Caco-2 (cell line): Measurements from ENCODE around the gene MAPKAP1. TPM values are rescaled to one million over a fixed set of nuclear protein-coding genes. Genes with fewer than 3 reads are reported as not detected.

Source experiments
- BruUV-seq: library from RNA; stranded (reverse); fragments of 400-500 nt; replicated peaks from 2 replicates; lab custom pipeline; 2021; lab: Mats Ljungman, UMichigan
- CTCF ChIA-PET: fragments of 300-600 bp; sonication (Branson Sonifier 250); formaldehyde crosslinking; loops from one replicate; lab custom pipeline; 2022; ENCODE audit warnings: antibody characterized with exemption; lab: Charles Lee
- POLR2A ChIA-PET: fragments of 300-600 bp; sonication (Branson Sonifier 250); formaldehyde crosslinking; loops from one replicate; lab custom pipeline; 2022; ENCODE audit warnings: antibody characterized with exemption; lab: Charles Lee
- DNase-seq, 2 experiments: peaks; one replicate each; pipeline versions ENCODE4 v3.0.0 to v3.0.0-alpha.2; 2020 to 2022
- H3K27me3 ChIP-seq: replicated peaks from 2 replicates; pipeline ENCODE4 v1.6.0; 2011; ENCODE audit warnings: low read length; ENCODE audit not compliant: control insufficient read depth, insufficient read depth
- H3K36me3 ChIP-seq: 2 replicates; pipeline ENCODE4 v1.5.1; 2011; ENCODE audit warnings: low read length; ENCODE audit not compliant: control insufficient read depth, insufficient read depth
- H3K4me1 ChIP-seq: fragments of 250-450 bp; sonication (Bioruptor Pico); 2 replicates; pipeline ENCODE4 v1.5.1; 2020; ENCODE audit warnings: mild to moderate bottlenecking
- H3K4me3 ChIP-seq: 2 replicates; pipeline ENCODE4 v1.5.1; 2011; ENCODE audit warnings: low read depth, mild to moderate bottlenecking, control low read depth, low read length
- H3K9me3 ChIP-seq: fragments of 250-450 bp; sonication (Bioruptor Pico); 2 replicates; pipeline ENCODE4 v1.5.1; 2020; ENCODE audit warnings: mild to moderate bottlenecking, moderate library complexity
- H3K27ac Mint-ChIP-seq: one replicate; pipeline ENCODE4 v1.8.0; 2022; ENCODE audit warnings: mixed read lengths; ENCODE audit not compliant: unreplicated experiment
- H3K27me3 Mint-ChIP-seq: one replicate; pipeline ENCODE4 v1.8.0; 2022; ENCODE audit warnings: mixed read lengths; ENCODE audit not compliant: insufficient read depth, unreplicated experiment
- H3K36me3 Mint-ChIP-seq: one replicate; pipeline ENCODE4 v1.8.0; 2022; ENCODE audit warnings: mild to moderate bottlenecking, mixed read lengths; ENCODE audit not compliant: insufficient read depth, unreplicated experiment
- H3K4me1 Mint-ChIP-seq: one replicate; pipeline ENCODE4 v1.8.0; 2022; ENCODE audit warnings: low read depth, mixed read lengths; ENCODE audit not compliant: unreplicated experiment
- H3K4me3 Mint-ChIP-seq: one replicate; pipeline ENCODE4 v1.8.0; 2022; ENCODE audit warnings: mild to moderate bottlenecking, moderate library complexity, mixed read lengths; ENCODE audit not compliant: unreplicated experiment
- H3K9me3 Mint-ChIP-seq: one replicate; pipeline ENCODE4 v1.8.0; 2022; ENCODE audit warnings: mixed read lengths; ENCODE audit not compliant: unreplicated experiment
- CTCF ChIP-seq, 2 experiments: fragments of 200-600 bp in 1 of 2; IDR thresholded peaks; 1 replicate in 1 of 2; 2 replicates in 1 of 2; pipeline versions ENCODE4 v1.5.1 to v1.8.0; 2011 to 2022; ENCODE audit warnings: antibody characterized with exemption in 1 of 2, control low read depth in 1 of 2, inconsistent platforms in 1 of 2, low read depth in 1 of 2, low read length in 1 of 2, mild to moderate bottlenecking in 1 of 2, moderate library complexity in 1 of 2; ENCODE audit not compliant: insufficient read depth in 1 of 2, severe bottlenecking in 1 of 2, unreplicated experiment in 1 of 2
- intact Hi-C: fragments of 100-400 bp; cut with micrococcal nuclease; formaldehyde crosslinking; loops from one replicate; pipeline ENCODE4 v1.10.0; 2022; ENCODE audit not compliant: unreplicated experiment
- total RNA-seq: library from RNA; stranded (reverse); gene quantifications from 2 replicates; pipeline ENCODE4 v1.2.3, GENCODE V29; 2022

Gene MAPKAP1
- total RNA-seq, 1 experiment from 2014 or later, result 70.0 TPM

- CTCF ChIA-PET, result no interaction called here
Measured at GRCh38 chr9:125396799-125397198, 310.2 kb downstream of the MAPKAP1 start.

GRCh38 chr9:125393426-125393825 is 313.6 kb downstream of the MAPKAP1 start:
- H3K4me1 Mint-ChIP-seq, result no peaks in the 10 kb centered on the region
- TF ChIP-seq CTCF (IDR thresholded peaks at IDR 0.05; ENCODE audit: insufficient read depth in 1 of 2, low read depth in 1 of 2, low read length in 1 of 2, severe bottlenecking in 1 of 2, unreplicated experiment in 1 of 2), result no peak
- H3K27me3 Mint-ChIP-seq, result no peaks in the 10 kb centered on the region
- H3K36me3 Mint-ChIP-seq, result no peaks in the 10 kb centered on the region
- Histone ChIP-seq H3K9me3 (no peaks in the 10 kb centered on the region), H3K4me3 (no peak overlapping the region), H3K4me1 (no peaks in the 10 kb centered on the region), H3K27me3 (no peaks in the 10 kb centered on the region), H3K36me3 (no peaks in the 10 kb centered on the region)
- H3K9me3 Mint-ChIP-seq, result no peaks in the 10 kb centered on the region
- H3K4me3 Mint-ChIP-seq, result no peak overlapping the region
- no TSS peak for BruUV-seq
- H3K27ac Mint-ChIP-seq, result no peak overlapping the region
- DNase-seq, result no peak
- intact Hi-C loops, result no loop called here
- ChIA-PET POLR2A (no interaction called here), CTCF (interaction anchor here (0.7 kb wide), 1 partner anchor 1793 kb away, joined by 4 read pairs; no protein-coding TSS in a partner anchor)

More at GRCh38 chr9:125396799-125397198, 310.2 kb downstream of the MAPKAP1 start:
- Mint-ChIP-seq H3K4me1 (no peaks in the 10 kb centered on the region), H3K36me3 (no peaks in the 10 kb centered on the region), H3K4me3 (no peak overlapping the region), H3K9me3 (no peaks in the 10 kb centered on the region), H3K27me3 (no peaks in the 10 kb centered on the region), H3K27ac (no peak overlapping the region)
- TF ChIP-seq CTCF (IDR thresholded peaks at IDR 0.05; ENCODE audit: insufficient read depth in 1 of 2, low read depth in 1 of 2, low read length in 1 of 2, severe bottlenecking in 1 of 2, unreplicated experiment in 1 of 2), result no peak
- Histone ChIP-seq H3K9me3 (no peaks in the 10 kb centered on the region), H3K27me3 (no peaks in the 10 kb centered on the region), H3K36me3 (no peaks in the 10 kb centered on the region), H3K4me1 (no peaks in the 10 kb centered on the region), H3K4me3 (no peak overlapping the region)
- intact Hi-C loops, result no loop called here
- POLR2A ChIA-PET, result no interaction called here
- DNase-seq, result no peak
- no TSS peak for BruUV-seq

- Histone ChIP-seq H3K9me3 (no peaks in the 10 kb centered on the region), H3K4me3 (no peak overlapping the region), H3K27me3 (no peaks in the 10 kb centered on the region), H3K36me3 (no peaks in the 10 kb centered on the region), H3K4me1 (no peaks in the 10 kb centered on the region)
- no TSS peak for BruUV-seq
- TF ChIP-seq CTCF (IDR thresholded peaks at IDR 0.05; ENCODE audit: insufficient read depth in 1 of 2, low read depth in 1 of 2, low read length in 1 of 2, severe bottlenecking in 1 of 2, unreplicated experiment in 1 of 2), result no peak
- Mint-ChIP-seq H3K4me1 (no peaks in the 10 kb centered on the region), H3K27ac (no peak overlapping the region), H3K27me3 (no peaks in the 10 kb centered on the region), H3K36me3 (no peaks in the 10 kb centered on the region), H3K9me3 (no peaks in the 10 kb centered on the region), H3K4me3 (no peak overlapping the region)
- intact Hi-C loops, result no loop called here
- DNase-seq, result no peak
- ChIA-PET CTCF (no interaction called here), POLR2A (interaction anchor here (0.6 kb wide), 1 partner anchor 724 kb away, joined by 8 read pairs; no protein-coding TSS in a partner anchor)
Measured at GRCh38 chr9:125391704-125392103, 315.3 kb downstream of the MAPKAP1 start.
